ENCODE results near the gene LDLRAD4.

The LDLRAD4 gene

GRCh38 chr18:13372531-13372951 is 154.0 kb downstream of the LDLRAD4 start:
- no peak for DNase-seq (ENCODE audit: low spot score)

- DNase-seq (ENCODE audit: low spot score) = no peak
These were observed 155.5 kb downstream of the LDLRAD4 start for GRCh38 chr18:13374096-13374467.

DNA sequence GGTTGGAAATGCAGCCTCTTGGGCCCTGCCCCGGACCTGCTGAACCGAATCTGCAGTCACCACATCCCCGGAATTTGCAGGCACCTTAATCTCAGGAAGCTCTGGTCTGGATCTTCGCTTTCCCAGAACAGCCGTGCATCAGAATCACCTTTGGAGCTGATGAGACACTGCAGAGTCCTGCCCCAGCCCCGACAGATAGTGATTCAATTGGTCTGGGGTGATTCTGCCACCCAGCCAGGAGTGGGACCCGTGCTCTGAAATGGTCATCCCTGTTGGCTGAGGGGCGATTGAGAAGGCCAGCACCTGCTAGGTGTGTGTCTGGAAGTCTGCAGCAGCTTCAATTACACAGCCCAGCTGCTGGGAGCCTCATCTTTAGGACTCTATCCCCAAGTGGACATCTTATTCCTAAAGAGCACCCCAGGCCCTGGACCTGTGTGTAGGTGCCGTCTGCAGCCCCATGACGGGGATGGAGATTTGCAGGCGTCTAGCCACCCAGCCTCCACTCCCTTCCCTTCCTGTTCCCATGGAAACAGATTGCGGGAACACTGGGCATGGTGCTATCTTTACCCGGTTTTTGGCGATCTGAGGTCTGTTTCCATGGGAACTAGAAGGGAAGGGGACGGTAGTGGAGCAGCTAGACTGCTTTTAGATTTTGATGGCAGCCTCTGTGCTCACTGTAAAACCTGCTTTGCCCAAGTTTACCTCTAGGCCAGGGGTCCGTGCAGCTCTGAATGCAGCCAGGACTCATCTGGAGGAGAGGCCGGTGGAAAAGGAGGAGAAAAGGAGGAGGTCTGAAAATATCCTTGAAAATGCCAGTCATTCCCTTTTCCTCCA is 156.1 kb downstream of the LDLRAD4 start:
- DNase-seq (ENCODE audit: low spot score) = no peak

GRCh38 chr18:13375302-13376255 is 157.0 kb downstream of the LDLRAD4 start:
- DNase-seq (ENCODE audit: low spot score) = peak; percentile 26

DNA sequence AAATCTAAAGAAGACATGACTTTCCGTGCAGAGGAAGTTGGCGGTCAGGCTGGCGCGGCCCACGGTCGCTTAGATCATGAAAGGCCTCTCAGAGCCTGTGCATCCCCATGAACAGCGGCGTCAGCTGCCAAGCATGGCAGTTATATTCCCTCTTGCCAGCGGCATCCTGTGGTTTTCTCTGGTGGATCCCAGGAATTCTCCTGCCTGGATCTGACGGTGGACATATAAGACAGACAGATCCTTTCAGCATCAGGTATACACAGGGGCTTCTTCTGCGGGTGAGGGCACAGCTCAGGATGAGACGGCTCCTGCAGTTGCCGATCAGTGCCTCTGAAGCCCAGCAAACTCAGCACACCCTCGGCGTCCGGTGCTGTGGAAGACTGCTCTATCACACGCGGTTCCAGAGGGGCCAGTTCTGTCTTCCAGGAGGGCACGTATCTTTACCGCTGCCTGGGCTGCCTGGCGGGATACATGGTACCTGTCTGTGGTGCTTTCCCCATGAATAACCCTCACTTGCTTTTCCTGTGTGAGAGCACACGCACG is 157.8 kb downstream of the LDLRAD4 start:
- no peak for DNase-seq (ENCODE audit: low spot score)

DNA sequence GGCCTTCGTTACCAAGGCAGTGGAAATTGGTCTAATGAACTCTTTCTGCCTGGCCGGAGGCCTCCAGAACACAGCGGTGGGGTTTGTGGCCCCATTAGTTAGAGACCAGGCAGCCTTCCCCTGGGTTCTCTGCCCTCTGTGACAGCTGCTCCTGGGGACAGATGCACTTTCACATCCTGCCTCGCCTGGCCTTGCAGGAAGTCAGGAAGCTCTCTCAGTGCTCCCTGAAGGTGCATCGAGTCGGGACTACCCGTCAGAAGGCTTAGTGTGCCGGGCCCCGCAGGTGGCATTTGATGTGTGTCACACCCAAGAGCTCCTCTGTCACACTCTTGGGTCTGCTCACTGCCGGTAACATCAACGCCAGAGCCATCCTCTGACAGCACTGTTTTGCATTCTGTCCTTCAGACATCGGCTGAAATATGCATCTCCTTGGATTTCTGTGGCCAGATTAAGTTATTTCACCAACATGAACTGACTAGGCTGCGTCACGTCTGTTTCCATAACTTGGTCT is 158.3 kb downstream of the LDLRAD4 start:
- DNase-seq (ENCODE audit: low spot score) = no peak

DNA sequence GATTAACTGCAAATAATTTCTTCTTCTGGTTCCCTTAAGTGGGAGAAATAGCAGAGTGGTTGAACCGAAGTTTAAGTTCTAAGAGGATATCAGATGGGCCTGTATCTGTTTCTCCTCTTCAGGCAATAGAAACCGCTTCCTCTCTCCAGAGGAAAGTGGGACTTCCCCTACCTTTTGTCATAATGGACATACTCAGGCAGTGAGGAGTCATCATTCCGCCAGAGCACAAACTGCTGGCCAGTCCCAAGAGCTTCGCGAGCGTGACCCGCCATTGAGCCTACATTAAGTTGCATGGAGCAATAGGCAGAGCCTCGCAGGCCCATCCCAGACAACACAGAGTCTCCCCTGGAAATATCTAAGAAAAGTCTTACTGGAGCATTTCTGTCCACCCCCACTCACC is 158.9 kb downstream of the LDLRAD4 start:
- DNase-seq (ENCODE audit: low spot score) = no peak

GRCh38 chr18:13378150-13378549 is 159.6 kb downstream of the LDLRAD4 start:
- no peak for DNase-seq (ENCODE audit: low spot score)

DNA sequence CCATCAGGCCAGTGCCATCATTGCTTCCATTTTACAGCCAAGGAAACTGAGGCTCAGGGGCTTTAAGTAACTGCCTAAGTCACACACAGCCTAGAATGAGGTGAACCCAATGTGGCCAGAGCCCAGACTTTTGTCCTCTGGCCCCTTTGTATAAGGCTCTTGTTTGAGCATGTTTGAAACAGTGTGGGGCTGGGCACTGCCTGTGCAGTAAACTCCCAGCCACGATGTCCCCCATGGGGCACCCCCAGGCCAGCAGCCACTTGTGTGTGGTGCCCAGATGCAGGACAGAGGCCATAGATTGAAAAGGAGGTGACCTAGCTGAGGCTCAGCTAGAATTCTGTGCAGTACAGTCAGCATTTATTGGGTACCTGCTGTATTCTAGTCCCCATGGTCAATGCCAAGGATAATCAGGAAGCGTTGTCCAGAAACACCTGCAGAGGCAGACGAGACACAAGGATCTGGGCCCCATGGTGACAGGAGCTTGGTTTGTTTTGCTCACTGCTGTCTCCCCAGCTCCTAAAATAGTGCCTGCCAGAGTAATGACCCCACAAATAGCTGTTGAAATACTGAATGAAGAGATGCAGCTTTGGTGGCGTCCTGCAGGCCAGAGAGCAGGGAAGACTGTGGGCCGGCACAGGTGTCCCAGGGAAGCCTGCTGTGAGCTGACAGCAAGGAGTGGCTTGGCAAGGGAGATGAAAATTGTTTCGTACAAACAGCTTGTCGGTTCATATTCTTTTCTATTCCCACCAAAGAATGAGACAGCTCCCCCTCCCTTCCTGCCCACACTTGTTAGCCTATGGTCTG is 160.7 kb downstream of the LDLRAD4 start:
- DNase-seq (ENCODE audit: low spot score) = no peak

- no peak for DNase-seq (ENCODE audit: low spot score)
These were observed 161.6 kb downstream of the LDLRAD4 start for GRCh38 chr18:13379930-13380690.

DNA sequence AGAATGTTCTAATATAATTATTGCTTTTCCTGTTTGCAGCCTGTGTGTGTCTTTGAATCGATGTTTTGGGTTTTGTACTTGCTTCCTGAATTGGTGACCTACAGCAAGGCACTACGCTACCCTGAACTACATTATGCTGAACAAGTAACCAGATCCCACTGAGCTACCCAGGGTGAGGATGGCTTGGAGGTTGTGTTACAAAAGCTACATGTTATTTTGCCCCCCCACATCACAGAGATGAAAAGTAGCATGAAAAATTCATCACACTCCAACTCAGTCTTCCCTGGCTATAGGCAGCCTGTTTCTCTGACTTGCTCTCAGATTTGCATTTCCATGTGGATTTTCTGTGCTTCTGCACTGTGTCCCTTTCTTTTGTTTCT is 162.1 kb downstream of the LDLRAD4 start:
- no peak for DNase-seq (ENCODE audit: low spot score)

GRCh38 chr18:13381331-13381730 is 162.8 kb downstream of the LDLRAD4 start:
- no peak for DNase-seq (ENCODE audit: low spot score)

- no peak for DNase-seq (ENCODE audit: low spot score)
These were observed 163.4 kb downstream of the LDLRAD4 start for GRCh38 chr18:13381944-13382365.

- DNase-seq (ENCODE audit: low spot score) = no peak
These were observed 163.9 kb downstream of the LDLRAD4 start for GRCh38 chr18:13382366-13382953.

GRCh38 chr18:13382954-13383827 is 164.6 kb downstream of the LDLRAD4 start:
- no peak for DNase-seq (ENCODE audit: low spot score)

- no peak for DNase-seq (ENCODE audit: low spot score)
These were observed 168.6 kb downstream of the LDLRAD4 start for GRCh38 chr18:13386891-13387801.

GRCh38 chr18:13387855-13388548 is 169.4 kb downstream of the LDLRAD4 start:
- no peak for DNase-seq (ENCODE audit: low spot score)
